Brain microvascular endothelial cell (primary cell): ENCODE results near the gene NPC1.

Experiments
- DNase-seq: peaks from one replicate; pipeline ENCODE4 v3.0.0-alpha.2; 2020
- H3K27ac ChIP-seq: fragments of 250-450 bp; sonication (Bioruptor Pico); 2 replicates; pipeline ENCODE4 v1.5.1; 2020; ENCODE audit warnings: mild to moderate bottlenecking, moderate library complexity
- H3K27me3 ChIP-seq: fragments of 250-450 bp; sonication (Bioruptor Pico); replicated peaks from 2 replicates; pipeline ENCODE4 v1.5.1; 2020; ENCODE audit warnings: mild to moderate bottlenecking
- H3K36me3 ChIP-seq: fragments of 250-450 bp; sonication (Bioruptor Pico); replicated peaks from 2 replicates; pipeline ENCODE4 v1.5.1; 2020; ENCODE audit warnings: mild to moderate bottlenecking
- H3K4me3 ChIP-seq: 2 replicates; pipeline ENCODE4 v1.5.1; 2011; ENCODE audit warnings: low read depth, mild to moderate bottlenecking, control low read depth, low read length, moderate library complexity
- CTCF ChIP-seq: IDR thresholded peaks from 2 replicates; pipeline ENCODE4 v1.5.1; 2011; ENCODE audit warnings: low read depth, mild to moderate bottlenecking, moderate library complexity, low read length, control low read depth, inconsistent platforms; ENCODE audit errors: missing control alignments
- in situ Hi-C: cut with HindIII; loops from 2 replicates; pipeline ENCODE4 v1.10.0; 2017; ENCODE audit warnings: low sequenced_read_pairs, low pct_ligation_motif_present

NPC1 gene

GRCh38 chr18:23573626-23574431 is 12.5 kb downstream of the NPC1 start:
- in situ Hi-C loops, result no loop called here
- peak; percentile 55 for DNase-seq
- Histone ChIP-seq H3K27ac (peak overlapping the region; percentile 20), H3K4me3 (no peak overlapping the region), H3K27me3 (no peaks in the 10 kb centered on the region), H3K36me3 (peaks cover 27% of the 10 kb centered on the region)
- no peak for TF ChIP-seq CTCF

DNA sequence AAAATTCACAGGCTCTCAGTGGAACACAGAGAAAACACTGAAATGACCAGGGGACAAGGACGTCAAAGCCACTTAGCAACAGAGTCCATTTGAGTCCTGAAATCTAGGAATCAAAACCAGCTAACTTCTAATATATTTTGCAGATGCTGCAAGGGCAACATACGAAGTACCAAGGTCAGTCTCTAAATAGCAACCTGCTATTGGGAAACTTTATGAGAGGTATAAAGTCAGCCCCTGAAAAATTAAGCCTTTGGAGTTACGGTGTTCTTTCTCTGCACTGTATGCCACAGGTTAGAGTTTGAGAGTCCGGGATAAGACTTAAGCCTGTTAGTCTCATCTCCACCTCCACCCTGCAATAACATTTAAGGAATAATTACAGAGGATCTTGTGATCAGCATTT is 13.3 kb downstream of the NPC1 start:
- Histone ChIP-seq H3K27me3 (no peaks in the 10 kb centered on the region), H3K4me3 (no peak overlapping the region), H3K36me3 (peaks cover 34% of the 10 kb centered on the region), H3K27ac (no peak overlapping the region)
- no peak for DNase-seq
- in situ Hi-C loops, result no loop called here
- no peak for TF ChIP-seq CTCF

DNA sequence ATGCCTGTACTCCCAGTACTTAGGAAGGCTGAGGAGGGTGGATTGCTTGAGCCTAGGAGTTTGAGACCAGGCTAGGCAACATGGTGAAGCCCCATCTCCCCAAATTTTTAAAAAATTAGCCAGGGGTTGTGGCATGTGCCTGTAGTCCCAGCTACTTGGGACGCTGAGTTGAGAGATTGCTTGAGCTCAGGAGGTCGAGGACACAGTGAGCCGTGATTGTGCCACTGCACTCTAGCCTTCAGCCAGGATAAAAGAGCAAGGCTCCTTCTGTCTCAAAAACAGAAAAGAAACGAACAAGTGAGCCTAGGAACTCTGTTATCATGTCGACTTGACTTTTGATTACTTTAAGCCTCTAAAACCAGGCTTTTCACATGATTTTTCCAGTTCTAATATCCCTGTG is 13.7 kb downstream of the NPC1 start:
- no peaks in the 10 kb centered on the region for H3K27me3 ChIP-seq
- in situ Hi-C loops, result no loop called here
- no peak for TF ChIP-seq CTCF
- no peak overlapping the region for H3K4me3 ChIP-seq
- DNase-seq, result no peak
- no peak overlapping the region for H3K27ac ChIP-seq
- peaks cover 36% of the 10 kb centered on the region for H3K36me3 ChIP-seq

DNA sequence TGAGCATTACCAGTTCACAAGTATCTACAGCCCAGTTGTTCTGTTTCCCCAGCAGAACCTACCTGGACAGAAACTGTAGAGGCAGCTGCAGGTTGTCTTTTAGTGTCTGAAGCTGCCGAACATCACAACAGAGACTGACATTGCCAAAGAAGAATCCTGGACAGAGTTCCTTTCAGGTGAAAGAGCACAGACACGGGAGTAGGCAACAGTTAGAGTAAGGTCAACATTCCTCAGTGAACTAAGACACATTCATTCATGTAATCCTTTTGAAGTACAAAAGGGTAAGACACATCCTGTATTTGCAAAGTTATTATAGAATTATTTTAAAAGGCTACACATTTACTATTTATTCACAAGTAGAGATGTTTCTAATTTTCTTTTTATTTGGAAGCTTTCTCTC is 14.3 kb downstream of the NPC1 start:
- no peaks in the 10 kb centered on the region for H3K27me3 ChIP-seq
- in situ Hi-C loops, result no loop called here
- H3K4me3 ChIP-seq, result no peak overlapping the region
- no peak for TF ChIP-seq CTCF
- H3K27ac ChIP-seq, result no peak overlapping the region
- no peak for DNase-seq
- peaks cover 40% of the 10 kb centered on the region for H3K36me3 ChIP-seq

GRCh38 chr18:23570912-23571504 is 15.3 kb downstream of the NPC1 start:
- H3K27me3 ChIP-seq, result no peaks in the 10 kb centered on the region
- H3K4me3 ChIP-seq, result no peak overlapping the region
- DNase-seq, result no peak
- in situ Hi-C loops, result no loop called here
- no peak for TF ChIP-seq CTCF
- H3K27ac ChIP-seq, result no peak overlapping the region
- peaks cover 38% of the 10 kb centered on the region for H3K36me3 ChIP-seq
